ENCODE data around the gene CCSER2.
A peak's percentile ranks its signal among the peaks of the same experiment; 100 is the strongest.
"Not testable (repeated sequence)": the region's sequence is repeated elsewhere in the genome, so short reads cannot be mapped to it uniquely, and the experiment has no call there.

The CCSER2 gene

DNA sequence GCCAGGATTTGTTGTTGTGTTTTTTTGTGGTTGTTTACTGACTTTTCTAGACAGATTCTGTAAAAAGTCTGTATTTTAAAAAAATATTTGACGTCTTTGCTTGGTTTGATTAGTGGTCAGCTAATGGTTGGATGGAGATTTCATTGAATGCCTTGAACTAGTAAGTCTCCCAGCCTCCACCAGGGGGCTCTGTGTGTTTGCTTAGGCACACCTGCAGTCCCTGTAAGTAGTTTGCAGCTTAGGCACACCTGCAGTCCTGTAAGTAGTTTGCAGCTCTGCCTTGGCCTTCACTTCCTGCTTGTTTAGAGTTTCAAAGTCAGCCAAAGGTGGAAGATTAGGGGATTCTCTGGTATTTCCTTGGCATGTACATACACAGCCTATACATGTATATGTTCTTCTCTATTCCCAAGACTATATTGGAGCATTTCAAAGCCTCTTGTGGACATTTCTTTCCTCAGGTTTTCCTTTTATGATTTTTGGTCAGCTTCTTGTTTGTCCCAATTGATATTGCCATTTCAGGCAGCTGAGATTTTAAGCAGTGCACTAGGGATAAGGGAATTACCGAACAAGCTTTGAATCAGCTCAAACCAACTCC, 101.6 kb downstream of the CCSER2 start:
- TF ChIP-seq, protein P1, sequence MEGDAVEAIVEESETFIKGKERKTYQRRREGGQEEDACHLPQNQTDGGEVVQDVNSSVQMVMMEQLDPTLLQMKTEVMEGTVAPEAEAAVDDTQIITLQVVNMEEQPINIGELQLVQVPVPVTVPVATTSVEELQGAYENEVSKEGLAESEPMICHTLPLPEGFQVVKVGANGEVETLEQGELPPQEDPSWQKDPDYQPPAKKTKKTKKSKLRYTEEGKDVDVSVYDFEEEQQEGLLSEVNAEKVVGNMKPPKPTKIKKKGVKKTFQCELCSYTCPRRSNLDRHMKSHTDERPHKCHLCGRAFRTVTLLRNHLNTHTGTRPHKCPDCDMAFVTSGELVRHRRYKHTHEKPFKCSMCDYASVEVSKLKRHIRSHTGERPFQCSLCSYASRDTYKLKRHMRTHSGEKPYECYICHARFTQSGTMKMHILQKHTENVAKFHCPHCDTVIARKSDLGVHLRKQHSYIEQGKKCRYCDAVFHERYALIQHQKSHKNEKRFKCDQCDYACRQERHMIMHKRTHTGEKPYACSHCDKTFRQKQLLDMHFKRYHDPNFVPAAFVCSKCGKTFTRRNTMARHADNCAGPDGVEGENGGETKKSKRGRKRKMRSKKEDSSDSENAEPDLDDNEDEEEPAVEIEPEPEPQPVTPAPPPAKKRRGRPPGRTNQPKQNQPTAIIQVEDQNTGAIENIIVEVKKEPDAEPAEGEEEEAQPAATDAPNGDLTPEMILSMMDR (conservative IDR thresholded peaks at IDR 0.05): peak; percentile 67
- H3K27ac ChIP-seq: no peak overlapping the region

- TF ChIP-seq, protein P1 (conservative IDR thresholded peaks at IDR 0.05): no peak
- H3K27ac ChIP-seq: no peak overlapping the region
Measured at GRCh38 chr10:84432891-84433290, 104.5 kb downstream of the CCSER2 start.

DNA sequence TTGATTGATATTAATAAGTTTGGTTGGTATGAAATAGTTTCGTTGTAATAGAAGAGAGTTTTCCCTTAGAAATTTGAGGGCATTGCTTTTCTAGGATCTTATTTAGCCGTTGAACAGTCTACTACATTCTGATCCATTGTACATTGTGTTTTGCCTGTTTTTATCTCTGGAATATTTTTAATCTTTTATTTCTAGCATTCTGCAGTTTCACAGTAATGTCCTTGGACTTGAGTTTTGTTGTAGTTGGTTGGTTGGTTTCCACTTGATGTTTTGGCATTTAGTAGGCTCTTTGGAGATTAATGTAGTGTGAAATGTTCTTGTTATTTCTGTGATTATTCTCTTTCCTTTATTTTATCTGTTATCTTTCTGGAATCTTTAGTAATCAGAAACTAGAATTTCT, 112.4 kb downstream of the CCSER2 start:
- TF ChIP-seq, protein P1 (conservative IDR thresholded peaks at IDR 0.05): no peak
- H3K27ac ChIP-seq: no peak overlapping the region

GRCh38 chr10:84447701-84448400, 119.5 kb downstream of the CCSER2 start:
- no peak overlapping the region for H3K27ac ChIP-seq
- TF ChIP-seq, protein P1 (conservative IDR thresholded peaks at IDR 0.05): no peak

DNA sequence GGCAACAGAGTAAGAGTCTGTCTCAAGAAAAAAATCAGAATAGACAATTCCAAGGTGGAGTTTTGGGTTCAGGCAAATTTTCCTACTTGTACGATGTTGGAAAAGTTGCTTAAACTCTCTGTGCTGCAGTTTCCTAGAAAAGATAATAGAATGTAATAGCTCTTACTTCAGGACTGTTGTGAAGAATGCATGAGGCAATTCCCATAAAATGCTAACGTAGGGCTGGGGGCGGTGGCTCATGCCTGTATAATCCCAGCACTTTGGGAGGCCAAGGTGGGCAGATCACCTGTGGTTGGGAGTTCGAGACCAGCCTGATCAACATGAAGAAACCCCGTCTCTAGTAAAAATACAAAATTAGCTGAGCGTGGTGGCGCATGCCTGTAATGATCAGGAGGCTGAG, 121.0 kb downstream of the CCSER2 start:
- H3K27ac ChIP-seq: not testable (repeated sequence)

GRCh38 chr10:84452003-84452402, 123.6 kb downstream of the CCSER2 start:
- TF ChIP-seq, protein P1 (conservative IDR thresholded peaks at IDR 0.05): no peak
- no peak overlapping the region for H3K27ac ChIP-seq

DNA sequence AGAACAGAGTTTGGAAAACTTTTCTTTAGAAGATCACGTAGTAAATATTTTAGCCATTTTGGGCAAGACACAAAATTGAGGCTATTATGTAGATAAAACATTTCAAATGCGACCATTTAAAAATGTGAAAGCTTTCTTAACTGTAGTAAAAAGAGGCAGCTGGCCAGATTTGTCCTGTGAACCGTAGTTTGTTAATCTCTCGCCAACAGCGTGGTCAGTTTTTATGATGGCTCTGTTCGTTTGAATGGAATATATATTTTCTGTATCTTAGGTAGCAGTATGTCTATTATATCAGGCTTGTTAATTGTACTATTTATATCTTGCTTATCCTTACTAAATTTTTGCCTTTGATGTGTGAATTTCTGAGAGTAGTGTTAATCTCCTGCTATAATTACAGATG, 124.9 kb downstream of the CCSER2 start:
- TF ChIP-seq, protein P1 (conservative IDR thresholded peaks at IDR 0.05): no peak
- H3K27ac ChIP-seq: no peak overlapping the region

GRCh38 chr10:84456126-84456525, 127.7 kb downstream of the CCSER2 start:
- TF ChIP-seq, protein P1 (conservative IDR thresholded peaks at IDR 0.05): no peak
- no peak overlapping the region for H3K27ac ChIP-seq
